Ovary (tissue), 10 donors: ENCODE results near the gene VMP1. TPM values are rescaled to one million over a fixed set of nuclear protein-coding genes. Genes with fewer than 3 reads are reported as not detected.

Experiments
- DNase-seq, 5 donors: peaks; one replicate each; pipeline ENCODE4 v3.0.0-alpha.2; 2019 to 2020
- H3K27ac ChIP-seq, 2 donors: fragments of 200-600 bp; one replicate each; pipeline versions ENCODE4 v1.5.1 to v1.8.0; 2019 to 2022
- H3K27me3 ChIP-seq: fragments of 200-600 bp; one replicate; pipeline ENCODE4 v1.8.0; 2022
- H3K36me3 ChIP-seq: fragments of 200-600 bp; sonication (generic); one replicate; pipeline ENCODE4 v1.5.1; 2019
- H3K4me1 ChIP-seq: one replicate; pipeline ENCODE4 v1.8.1; 2013; ENCODE audit warnings: mild to moderate bottlenecking, moderate library complexity; ENCODE audit not compliant: insufficient read depth
- H3K4me3 ChIP-seq: fragments of 200-600 bp; sonication (generic); one replicate; pipeline ENCODE4 v1.5.1; 2017
- H3K9me3 ChIP-seq, 2 donors: fragments of 200-600 bp in 1 of 2; sonication (generic) in 1 of 2; one replicate each; pipeline versions ENCODE4 v1.5.1 to v1.8.1; 2013 to 2019; ENCODE audit warnings: mild to moderate bottlenecking in 1 of 2, moderate library complexity in 1 of 2
- EP300 ChIP-seq: sonication (generic); formaldehyde crosslinking; IDR thresholded peaks from one replicate; pipeline ENCODE4 v1.6.1; 2017; ENCODE audit warnings: antibody characterized with exemption
- POLR2A ChIP-seq: fragments of 450-650 bp; IDR thresholded peaks from one replicate; pipeline ENCODE4 v1.6.1; 2017; ENCODE audit warnings: antibody characterized with exemption, mild to moderate bottlenecking, moderate library complexity
- WGBS, 3 donors: extraction: QIAGEN DNeasy Blood & Tissue Kit in 1 of 3; methylation state at CpG; one replicate each; pipeline versions ENCODE4 v1.1.5 to v1.1.7; 2013 to 2017; 5-methylcytosine and 5-hydroxymethylcytosine counted together
- intact Hi-C, 4 donors: fragments of 100-400 bp; cut with DNase I; formaldehyde crosslinking; loops; one replicate each; pipeline versions ENCODE4 v1.11.0 to v1.15.1; 2022 to 2023
- long read RNA-seq, 3 donors: library from polyadenylated mRNA in 2 of 3; unstranded in 2 of 3; transcript quantifications; one replicate each; pipeline ENCODE4 v2.0.0 and lab custom pipeline, GENCODE V29; 2021 to 2026
- polyA plus RNA-seq, 2 donors: library from polyadenylated mRNA; stranded (reverse); fragments of 200-250 nt in 1 of 2; fragments of 350-450 nt in 1 of 2; fragmentation: Illumina TruSeq in 1 of 2; extraction: RNeasy Lipid Tissue Mini Kit (QIAGEN cat#74804) in 1 of 2; gene quantifications; one replicate each; pipeline ENCODE4 v1.2.3, GENCODE V29; 2013 to 2014
- total RNA-seq, 7 donors: library from RNA; depleted of rRNA in 2 of 7; stranded (reverse); fragments of >200 nt in 2 of 7; fragmentation: NEBNext Ultra II Directional in 3 of 7; extraction: Animal tissue kit (Norgen Biotek cat#: 25700) in 3 of 7; gene quantifications; one replicate each; pipeline versions ENCODE4 v1.1.0 to v1.2.4, GENCODE V29; 2016 to 2023
- TF ChIP-seq, protein P1 (sequence below), 3 donors: fragments of 450-650 bp in 2 of 3; fragments of 200-600 bp in 1 of 3; IDR thresholded peaks; one replicate each; pipeline versions ENCODE4 v1.5.1 to v1.8.0; 2016 to 2022; ENCODE audit warnings: antibody characterized with exemption in 3 of 3, mild to moderate bottlenecking in 1 of 3
- donor health status: DM: no; HTN: no; CAD: no; lungs with moderate emphysema.
- donor health status: DM: no; HTN: no; CAD: no.
- donor health status: Bipolar disorder and iron deficiency.
- donor health status: DM: yes; HTN: yes; CAD: no.
- donor health status: DM: no; HTN: no; CAD: no.
- donor health status: DM: yes; HTN: yes; CAD: no.

VMP1 gene
- total RNA-seq: 100 to 1,000 TPM; 101 to 667 (median 162) TPM
- 10 to 100 TPM; 63.5 to 76.6 TPM for polyA plus RNA-seq
- long read RNA-seq, donor 1, full-length matches to known transcripts: 246 of 290 reads
- long read RNA-seq, donor 1, partial matches to known transcripts: 11 of 290 reads
- long read RNA-seq, donor 1, other reads (novel, unspliced or antisense): 33 of 290 reads
- long read RNA-seq, donor 2, full-length matches to known transcripts: 52 of 66 reads
- long read RNA-seq, donor 2, partial matches to known transcripts: 14 of 66 reads
- long read RNA-seq, donor 2, other reads (novel, unspliced or antisense): 0 of 66 reads
- long read RNA-seq, donor 3, full-length matches to known transcripts: 71 of 81 reads
- long read RNA-seq, donor 3, partial matches to known transcripts: 4 of 81 reads
- long read RNA-seq, donor 3, other reads (novel, unspliced or antisense): 6 of 81 reads

- H3K4me3 ChIP-seq: peak within 1 kb of the TSS; percentile 88
- peak; percentile 96 to 98 (median 97) for DNase-seq
- TF ChIP-seq, protein P1, sequence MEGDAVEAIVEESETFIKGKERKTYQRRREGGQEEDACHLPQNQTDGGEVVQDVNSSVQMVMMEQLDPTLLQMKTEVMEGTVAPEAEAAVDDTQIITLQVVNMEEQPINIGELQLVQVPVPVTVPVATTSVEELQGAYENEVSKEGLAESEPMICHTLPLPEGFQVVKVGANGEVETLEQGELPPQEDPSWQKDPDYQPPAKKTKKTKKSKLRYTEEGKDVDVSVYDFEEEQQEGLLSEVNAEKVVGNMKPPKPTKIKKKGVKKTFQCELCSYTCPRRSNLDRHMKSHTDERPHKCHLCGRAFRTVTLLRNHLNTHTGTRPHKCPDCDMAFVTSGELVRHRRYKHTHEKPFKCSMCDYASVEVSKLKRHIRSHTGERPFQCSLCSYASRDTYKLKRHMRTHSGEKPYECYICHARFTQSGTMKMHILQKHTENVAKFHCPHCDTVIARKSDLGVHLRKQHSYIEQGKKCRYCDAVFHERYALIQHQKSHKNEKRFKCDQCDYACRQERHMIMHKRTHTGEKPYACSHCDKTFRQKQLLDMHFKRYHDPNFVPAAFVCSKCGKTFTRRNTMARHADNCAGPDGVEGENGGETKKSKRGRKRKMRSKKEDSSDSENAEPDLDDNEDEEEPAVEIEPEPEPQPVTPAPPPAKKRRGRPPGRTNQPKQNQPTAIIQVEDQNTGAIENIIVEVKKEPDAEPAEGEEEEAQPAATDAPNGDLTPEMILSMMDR (IDR thresholded peaks at IDR 0.05): no peak
- peak; percentile 76 for TF ChIP-seq POLR2A
- H3K9me3 ChIP-seq: no peaks in the 10 kb centered on the region
- H3K36me3 ChIP-seq: no peaks in the 10 kb centered on the region
- peak within 1 kb of the TSS; percentile 60 to 81 for H3K27ac ChIP-seq
- H3K27me3 ChIP-seq: no peaks in the 10 kb centered on the region
- intact Hi-C loops: loop anchor here in 1 of 4 donors (5.0 to 10.0 kb wide), 2 partner anchors 63 to 1190 kb away; no protein-coding TSS in a partner anchor
- 0 to 1% (median 0%) methylated on average over 41 to 45 of the region's 45 CpGs for WGBS, 3 donors
- peaks cover 8% of the 10 kb centered on the region for H3K4me1 ChIP-seq
Measured at GRCh38 chr17:59707149-59707970, at the start of gene VMP1, which contains the start of gene PTRH2. Gene VMP1, plus strand, starts transcription at chr17:59707654. Its CDS starts 23,793 bp downstream, at chr17:59731447. Gene PTRH2, minus strand, starts transcription at chr17:59707430. Its CDS starts 9,452 bp downstream, at chr17:59697978.

- intact Hi-C loops: no loop called here
- DNase-seq: no peak
- TF ChIP-seq, protein P1 (IDR thresholded peaks at IDR 0.05): no peak
- TF ChIP-seq POLR2A: no peak
- TF ChIP-seq EP300: no peak
- Histone ChIP-seq H3K36me3 (no peaks in the 10 kb centered on the region), H3K9me3 (no peaks in the 10 kb centered on the region), H3K27ac (no peak overlapping the region), H3K27me3 (no peaks in the 10 kb centered on the region), H3K4me3 (no peak overlapping the region), H3K4me1 (no peaks in the 10 kb centered on the region)
- WGBS, 3 donors: 44 to 74% (median 47%) methylated on average over 5 of the region's 5 CpGs
Measured at GRCh38 chr17:59666235-59666634, 41.2 kb upstream of the VMP1 start.

- Histone ChIP-seq H3K36me3 (no peaks in the 10 kb centered on the region), H3K4me3 (no peak overlapping the region), H3K27me3 (no peaks in the 10 kb centered on the region), H3K4me1 (no peaks in the 10 kb centered on the region), H3K27ac (no peak overlapping the region), H3K9me3 (no peaks in the 10 kb centered on the region)
- TF ChIP-seq EP300 (no peak), POLR2A (no peak)
- TF ChIP-seq, protein P1 (IDR thresholded peaks at IDR 0.05): no peak
- no peak for DNase-seq
- intact Hi-C loops: no loop called here
- 0 to 8% (median 3%) methylated on average over 3 of the region's 3 CpGs for WGBS, 3 donors
Measured at GRCh38 chr17:59668816-59669215, 38.6 kb upstream of the VMP1 start.

DNA sequence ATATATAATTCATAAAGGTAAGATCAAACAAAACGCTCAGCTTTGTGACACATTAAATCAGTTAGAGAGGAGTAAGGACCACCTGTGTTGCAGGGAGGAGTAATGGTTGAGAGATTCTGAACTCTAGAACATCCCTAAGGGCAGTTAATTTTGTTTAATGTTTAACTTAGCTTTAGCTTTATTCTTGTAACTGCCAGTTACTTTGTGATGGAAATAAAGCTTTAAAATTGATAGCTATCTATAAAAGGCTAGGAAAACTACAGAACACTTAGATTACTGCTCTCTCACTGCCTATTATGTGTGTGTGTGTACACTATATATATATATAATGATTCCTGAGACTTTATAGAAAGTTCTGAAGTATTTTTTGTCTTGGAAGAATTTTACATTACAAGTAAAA lies 38.0 kb upstream of the VMP1 start:
- intact Hi-C loops: no loop called here
- Histone ChIP-seq H3K27ac (no peak overlapping the region), H3K36me3 (no peaks in the 10 kb centered on the region)

More for the DNA sequence above, 38.0 kb upstream of the VMP1 start:
- Histone ChIP-seq H3K27me3 (no peaks in the 10 kb centered on the region), H3K4me3 (no peak overlapping the region), H3K9me3 (no peaks in the 10 kb centered on the region), H3K4me1 (no peaks in the 10 kb centered on the region)
- no peak for DNase-seq
- TF ChIP-seq, protein P1 (IDR thresholded peaks at IDR 0.05): no peak
- TF ChIP-seq POLR2A (no peak), EP300 (no peak)
- WGBS, 3 donors: 29 to 44% (median 30%) methylated on average over 1 of the region's 1 CpG
